Occipital lobe (tissue), 2 donors: Measurements from ENCODE around the gene TRPV3. TPM values are rescaled to one million over a fixed set of nuclear protein-coding genes. Genes with fewer than 3 reads are reported as not detected.
"Not testable (repeated sequence)": the region's sequence is repeated elsewhere in the genome, so short reads cannot be mapped to it uniquely, and the experiment has no call there.

Experiments used
- DNase-seq: peaks from one replicate; lab custom pipeline; 2025; lab: John Stamatoyannopoulos, UW
- total RNA-seq: library from RNA; depleted of rRNA; stranded (reverse); fragments of >200 nt; gene quantifications from one replicate; pipeline ENCODE4 v1.2.3, GENCODE V29; 2014

TRPV3 gene
- total RNA-seq, 1 donor from 2014 or later: 0.47 TPM

DNA sequence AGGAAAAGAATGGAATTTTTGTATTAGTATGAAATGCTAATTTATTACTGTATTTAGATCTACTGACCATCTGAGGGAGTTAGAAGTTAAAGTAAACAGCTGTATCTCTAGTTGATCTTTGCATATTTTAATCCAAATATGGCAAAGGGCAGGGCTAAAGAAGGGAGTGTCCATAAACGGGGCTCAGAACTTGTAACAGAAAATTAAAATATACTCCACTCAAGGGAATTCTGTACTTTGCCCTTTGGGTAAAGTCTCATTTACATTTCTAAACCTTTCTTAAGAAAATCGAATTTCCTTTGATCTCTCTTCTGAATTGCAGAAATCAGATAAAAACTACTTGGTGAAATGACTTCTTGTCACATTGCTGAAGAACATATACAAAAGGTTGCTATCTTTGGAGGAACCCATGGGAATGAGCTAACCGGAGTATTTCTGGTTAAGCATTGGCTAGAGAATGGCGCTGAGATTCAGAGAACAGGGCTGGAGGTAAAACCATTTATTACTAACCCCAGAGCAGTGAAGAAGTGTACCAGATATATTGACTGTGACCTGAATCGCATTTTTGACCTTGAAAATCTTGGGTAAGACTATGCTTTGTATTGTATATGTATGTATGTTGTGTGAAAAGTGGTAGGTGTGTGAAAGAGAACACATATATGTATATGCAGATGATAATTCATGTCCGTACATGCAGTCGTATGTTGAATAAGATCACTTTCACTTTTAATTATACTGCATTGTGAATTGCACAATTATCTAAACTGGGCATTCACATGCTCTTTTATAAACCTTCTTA is 81.6 kb downstream of the TRPV3 start, which contains the start of gene ASPA:
TSS of gene ASPA (plus strand) at position 186 of the 799 bp plus-strand sequence. CDS start at position 349, 163 bp downstream.
- DNase-seq: no peak

DNA sequence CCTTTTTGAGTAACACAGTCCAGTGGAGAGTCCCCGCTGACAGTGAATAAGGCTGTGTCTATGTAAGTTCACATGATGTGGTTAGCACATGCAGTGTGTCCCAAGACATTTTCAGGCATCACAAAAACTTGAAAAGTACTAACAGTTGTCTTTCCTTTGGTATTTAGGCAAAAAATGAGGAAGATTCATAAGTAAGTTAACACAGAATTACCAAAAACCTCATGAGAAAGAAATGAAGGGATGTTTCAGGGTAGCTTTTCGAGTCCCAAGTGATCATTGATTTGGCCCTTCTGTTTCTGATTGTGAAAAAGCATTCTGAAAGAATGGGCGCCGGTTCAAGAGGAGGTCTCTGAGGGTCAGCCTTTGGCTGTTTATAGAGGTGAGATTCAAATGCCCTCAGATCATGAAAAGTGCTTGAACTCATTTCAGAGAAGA is 82.3 kb downstream of the TRPV3 start:
- no peak for DNase-seq

DNA sequence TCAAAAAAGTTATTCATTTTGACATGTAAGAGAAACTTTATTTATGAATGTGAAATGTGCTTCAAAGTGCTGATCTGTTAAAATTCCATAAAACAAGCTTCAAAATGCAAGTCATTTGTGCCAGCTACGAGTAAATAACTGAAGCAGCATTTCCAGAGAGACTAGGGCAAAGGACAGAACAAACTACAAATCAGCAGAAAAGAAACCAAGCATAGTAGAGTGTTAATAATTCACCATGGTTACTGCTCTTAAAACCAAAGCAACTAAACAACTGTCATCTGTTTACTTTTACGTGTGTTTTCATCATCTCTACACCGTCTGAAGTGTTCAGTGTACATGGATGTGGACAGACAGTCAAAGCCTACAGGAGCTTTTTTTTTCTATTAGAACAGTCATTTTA is 83.4 kb downstream of the TRPV3 start:
- no peak for DNase-seq

DNA sequence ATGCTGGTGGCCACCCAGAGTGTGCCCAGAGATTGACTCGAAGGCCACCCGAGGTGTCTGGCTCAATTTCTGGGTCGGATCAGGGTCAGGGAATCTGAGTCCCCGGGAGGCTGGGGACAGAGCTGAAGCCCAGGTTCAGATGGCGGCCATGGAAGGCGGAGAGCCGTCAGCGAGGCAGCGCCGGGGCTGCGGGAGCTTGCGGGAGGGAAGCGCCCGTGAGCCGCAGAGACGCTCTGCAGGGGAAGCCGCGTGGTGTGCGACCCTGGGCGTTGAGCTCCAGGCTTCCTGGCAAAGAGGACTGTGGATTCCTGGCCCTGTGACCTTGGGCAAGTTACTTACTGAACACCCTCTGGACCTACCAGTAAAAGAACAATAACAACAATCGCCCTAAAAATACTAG is 85.5 kb downstream of the TRPV3 start:
- no peak for DNase-seq

DNA sequence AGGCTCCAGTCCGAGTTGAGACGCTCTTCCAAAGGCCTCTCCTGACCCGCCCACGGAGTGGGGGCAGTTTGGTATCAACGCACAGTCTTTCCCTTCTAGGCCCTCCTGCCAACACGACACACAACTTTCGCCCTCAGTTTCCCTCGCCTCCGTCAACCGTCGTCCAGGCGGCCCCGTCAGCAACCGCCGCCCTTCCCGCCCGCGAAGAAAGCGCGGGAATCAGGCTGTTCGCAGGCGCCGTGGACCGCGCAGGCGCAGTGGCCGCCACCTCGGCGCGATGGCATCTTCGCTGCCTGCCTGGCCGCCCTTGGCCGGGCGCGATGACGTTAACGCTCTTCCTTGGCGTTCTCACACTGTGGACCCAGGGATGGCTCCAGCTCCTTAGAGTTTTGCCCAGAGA is 86.0 kb downstream of the TRPV3 start, which contains the start of gene SPATA22:
TSS of gene SPATA22 (minus strand) at position 221 of the 400 bp plus-strand sequence. CDS start 2,494 bp downstream, outside the sequence.
- no peak for DNase-seq

DNA sequence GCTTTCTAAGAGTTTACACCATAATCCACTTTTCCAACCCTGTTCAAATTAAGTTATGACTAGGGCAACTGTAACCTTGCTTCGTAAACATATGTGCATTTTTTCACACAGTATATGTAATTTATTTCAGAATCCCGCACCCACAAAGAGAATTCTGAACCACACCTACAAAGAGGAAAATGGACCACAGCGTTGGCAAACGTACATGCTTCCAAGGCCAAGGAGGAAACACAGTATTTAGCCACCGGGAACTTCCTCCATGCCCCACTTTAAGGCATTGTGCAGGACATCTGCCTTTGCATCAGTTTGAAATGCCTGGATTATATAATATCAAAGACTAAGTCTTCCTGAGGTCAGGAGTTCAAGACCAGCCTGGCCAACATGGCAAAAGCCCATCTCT is 88.1 kb downstream of the TRPV3 start:
- no peak for DNase-seq

DNA sequence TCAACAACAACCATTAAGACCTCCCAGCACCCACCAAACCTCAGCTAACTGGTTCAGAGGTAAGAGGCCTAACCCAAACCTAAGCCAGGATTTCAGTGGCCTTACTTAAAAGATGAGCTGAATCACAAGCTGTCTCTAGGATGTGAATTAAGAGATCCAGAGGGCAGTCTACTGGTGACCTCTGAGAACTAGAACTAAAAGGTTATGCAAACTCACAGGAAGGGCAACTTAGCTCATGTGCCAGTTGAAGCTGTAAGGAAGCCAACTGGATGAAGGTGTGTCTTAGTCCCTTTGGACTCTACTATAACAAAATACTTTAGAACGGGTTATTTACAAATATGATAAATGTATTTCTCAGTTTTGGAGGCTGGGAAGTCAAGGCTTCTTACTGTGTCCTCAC is 91.3 kb downstream of the TRPV3 start:
- DNase-seq: not testable (repeated sequence)

Other genes starting within 250 kb of the TRPV3 start
- gene OR3A2, start 171.5 kb downstream of the TRPV3 start, total RNA-seq: 0.94 TPM
- not detected for gene OR1E1, start 159.4 kb downstream of the TRPV3 start, total RNA-seq
- not detected for gene OR3A3, start 146.4 kb downstream of the TRPV3 start, total RNA-seq
- not detected for gene OR1E2, start 124.0 kb downstream of the TRPV3 start, total RNA-seq
- gene SPATA22, start 86.0 kb downstream of the TRPV3 start, total RNA-seq: 0.78 TPM
- 1.4 TPM for gene ASPA, start 81.8 kb downstream of the TRPV3 start, total RNA-seq
- 3.3 TPM for gene TRPV1, start 51.6 kb upstream of the TRPV3 start, total RNA-seq
- 10.0 TPM for gene SHPK, start 78.4 kb upstream of the TRPV3 start, total RNA-seq
- 7.0 TPM for gene CTNS, start 78.9 kb upstream of the TRPV3 start, total RNA-seq
- 22.8 TPM for gene TAX1BP3, start 110.8 kb upstream of the TRPV3 start, total RNA-seq
- gene EMC6, start 111.0 kb upstream of the TRPV3 start, total RNA-seq: 8.1 TPM
- 10.0 TPM for gene P2RX5, start 138.3 kb upstream of the TRPV3 start, total RNA-seq
- gene HASPIN, start 166.1 kb upstream of the TRPV3 start, total RNA-seq: 0.62 TPM
- 6.2 TPM for gene ITGAE, start 243.4 kb upstream of the TRPV3 start, total RNA-seq